GM19467 (cell line): ENCODE results near the gene KCTD14.

Experiments used
- ATAC-seq: cut with Tn5 transposase; IDR thresholded peaks from one replicate; pipeline ENCODE4 v1.9.1; 2021; ENCODE audit warnings: mild to moderate bottlenecking, moderate library complexity; ENCODE audit not compliant: unreplicated experiment

The KCTD14 gene

GRCh38 chr11:77966338-77966737, 56.7 kb downstream of the KCTD14 start:
- ATAC-seq: no peak
